ACC112 (cell line): ENCODE data around the gene PCSK4.
"Not testable (repeated sequence)": the region's sequence is repeated elsewhere in the genome, so short reads cannot be mapped to it uniquely, and the experiment has no call there.

Source experiments
- H2AFZ ChIP-seq: fragments of 200-600 bp; sonication (generic); one replicate; pipeline ENCODE4 v1.6.0; 2017; ENCODE audit warnings: antibody characterized with exemption, low read length; ENCODE audit not compliant: unreplicated experiment
- H3K27ac ChIP-seq: fragments of 200-600 bp; sonication (generic); 2 replicates; pipeline ENCODE4 v1.5.1; 2014; ENCODE audit warnings: low read depth, mild to moderate bottlenecking, antibody characterized with exemption, low read length, moderate library complexity
- H3K27me3 ChIP-seq: fragments of 200-600 bp; sonication (generic); 2 replicates; pipeline ENCODE4 v1.6.1; 2014; ENCODE audit warnings: mild to moderate bottlenecking, antibody characterized with exemption, low read length, moderate library complexity, mixed read lengths; ENCODE audit not compliant: insufficient read depth
- H3K36me3 ChIP-seq: fragments of 200-600 bp; sonication (generic); 2 replicates; pipeline ENCODE4 v1.6.1; 2016; ENCODE audit warnings: mild to moderate bottlenecking, antibody characterized with exemption, low read length, moderate library complexity, mixed read lengths; ENCODE audit not compliant: insufficient read depth
- H3K4me1 ChIP-seq: fragments of 200-600 bp; sonication (generic); one replicate; pipeline ENCODE4 v1.6.1; 2016; ENCODE audit warnings: low read length, mixed read lengths; ENCODE audit not compliant: insufficient read depth, unreplicated experiment, control insufficient read depth
- H3K4me3 ChIP-seq: fragments of 200-600 bp; sonication (generic); 2 replicates; pipeline ENCODE4 v1.5.1; 2014; ENCODE audit warnings: mild to moderate bottlenecking, low read depth, low read length
- H3K79me2 ChIP-seq: fragments of 200-600 bp; sonication (generic); one replicate; pipeline ENCODE4 v1.6.0; 2016; ENCODE audit warnings: low read length; ENCODE audit not compliant: control insufficient read depth, unreplicated experiment, insufficient read depth

PCSK4 gene

DNA sequence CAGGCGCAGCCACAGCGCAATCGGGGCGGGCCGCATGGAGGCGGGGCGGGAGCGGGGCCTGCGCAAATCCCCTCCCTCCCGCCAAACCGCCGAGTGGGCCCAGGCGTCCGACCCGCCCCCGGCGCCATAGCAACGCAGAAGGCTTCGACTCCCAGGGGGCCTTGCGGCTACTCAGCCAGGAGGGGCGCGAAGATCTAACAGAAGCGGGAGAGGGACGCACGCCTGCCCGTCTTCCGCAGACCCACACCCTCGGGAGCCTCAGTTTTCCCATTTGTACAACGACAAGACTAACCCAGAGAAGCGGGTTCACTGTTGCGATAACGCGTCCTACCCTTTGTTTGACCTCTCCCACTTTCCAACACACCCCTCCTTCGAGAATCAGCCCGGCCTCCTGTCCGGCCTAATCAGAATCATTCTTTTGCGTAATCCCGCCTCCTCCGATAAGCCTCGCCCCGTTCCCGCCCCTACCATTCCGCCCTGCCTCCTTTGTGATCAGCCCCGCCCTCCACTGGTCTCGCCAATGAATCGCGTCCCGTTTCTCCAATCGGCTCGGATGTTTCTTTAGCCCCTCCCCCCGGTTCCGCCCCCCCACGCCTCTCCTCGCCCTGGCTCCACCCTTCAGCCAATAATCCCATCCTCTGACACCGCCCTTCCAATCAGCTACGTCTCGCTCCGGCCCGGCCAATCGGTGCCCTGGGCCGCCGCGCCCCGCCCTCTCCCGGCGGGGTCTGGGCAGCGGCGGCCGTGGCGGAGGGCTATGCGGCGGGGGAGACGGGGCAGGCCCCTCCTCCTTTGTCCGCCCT lies at the start of gene PCSK4:
Gene PCSK4 (minus strand): TSS at position 40 of the 803 bp plus-strand sequence. CDS start 4 bp downstream, at position 36.
- H3K4me1 ChIP-seq: no peaks in the 10 kb centered on the region
- no peak within 1 kb of the TSS for H3K27ac ChIP-seq
- no peak within 1 kb of the TSS for H2AFZ ChIP-seq
- H3K36me3 ChIP-seq: no peaks in the 10 kb centered on the region
- peaks cover 6% of the 10 kb centered on the region; the same call in 1 of the 2 replicates for H3K27me3 ChIP-seq
- peak within 1 kb of the TSS; percentile 73 for H3K4me3 ChIP-seq
- no peaks in the 10 kb centered on the region for H3K79me2 ChIP-seq

GRCh38 chr19:1539749-1540148 lies 49.6 kb upstream of the PCSK4 start:
- not testable (repeated sequence) for H3K27me3 ChIP-seq, H3K27ac ChIP-seq, H3K79me2 ChIP-seq, H3K36me3 ChIP-seq, H2AFZ ChIP-seq, H3K4me3 ChIP-seq, H3K4me1 ChIP-seq

DNA sequence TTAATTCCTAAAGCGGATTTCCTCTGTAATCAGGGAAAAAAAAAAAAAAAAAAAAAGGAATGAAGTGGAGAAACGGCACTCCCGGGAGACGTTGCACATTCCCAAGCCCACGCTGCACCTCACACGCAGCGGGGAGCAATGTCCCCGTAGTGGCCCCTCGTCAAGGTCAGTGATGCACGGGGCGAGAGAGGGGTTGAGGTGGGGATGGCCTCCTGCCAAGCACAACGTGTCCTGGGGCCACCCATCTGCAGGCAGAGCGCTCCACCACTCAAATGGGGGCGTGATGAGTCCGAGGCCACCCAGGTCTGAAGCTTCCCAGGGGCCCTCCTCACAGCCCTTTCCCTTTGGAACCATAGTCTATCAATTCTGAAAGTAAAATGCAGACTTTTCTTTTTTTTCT lies 48.8 kb upstream of the PCSK4 start:
- no peaks in the 10 kb centered on the region for H3K27me3 ChIP-seq
- H3K36me3 ChIP-seq: no peaks in the 10 kb centered on the region
- H3K4me1 ChIP-seq: peaks cover 5% of the 10 kb centered on the region
- peak overlapping the region; percentile 59 for H3K4me3 ChIP-seq
- H3K27ac ChIP-seq: no peak overlapping the region
- no peak overlapping the region for H2AFZ ChIP-seq
- H3K79me2 ChIP-seq: no peaks in the 10 kb centered on the region

- H3K79me2 ChIP-seq, H3K4me3 ChIP-seq, H3K36me3 ChIP-seq, H3K4me1 ChIP-seq, H3K27me3 ChIP-seq, H3K27ac ChIP-seq, H2AFZ ChIP-seq: not testable (repeated sequence)
These were observed 45.5 kb upstream of the PCSK4 start for GRCh38 chr19:1535699-1536098.

DNA sequence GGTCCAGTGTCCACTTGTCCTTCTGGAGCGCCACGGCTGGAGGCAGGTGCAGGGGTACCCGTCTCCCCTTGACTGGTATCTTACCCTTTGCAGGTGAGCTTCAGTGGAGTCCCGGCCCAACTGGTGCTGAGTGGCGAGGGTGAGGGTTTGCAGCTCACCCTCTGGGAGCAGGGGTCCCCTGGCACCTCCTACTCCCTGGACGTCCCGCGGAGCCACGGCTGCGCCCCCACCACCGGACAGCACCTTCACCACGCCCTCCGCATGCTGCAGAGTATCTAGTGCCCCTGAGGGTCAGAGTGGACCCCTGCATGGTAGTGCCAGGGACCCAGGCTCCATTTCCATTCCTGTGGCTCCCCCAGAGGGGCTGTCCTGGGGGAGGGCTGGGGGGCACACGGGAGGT lies 44.8 kb upstream of the PCSK4 start:
- no peaks in the 10 kb centered on the region for H3K36me3 ChIP-seq
- H3K27ac ChIP-seq: no peak overlapping the region
- H3K27me3 ChIP-seq: no peaks in the 10 kb centered on the region
- H2AFZ ChIP-seq: no peak overlapping the region
- H3K4me3 ChIP-seq: no peak overlapping the region
- H3K4me1 ChIP-seq: peaks cover 5% of the 10 kb centered on the region
- H3K79me2 ChIP-seq: no peaks in the 10 kb centered on the region

DNA sequence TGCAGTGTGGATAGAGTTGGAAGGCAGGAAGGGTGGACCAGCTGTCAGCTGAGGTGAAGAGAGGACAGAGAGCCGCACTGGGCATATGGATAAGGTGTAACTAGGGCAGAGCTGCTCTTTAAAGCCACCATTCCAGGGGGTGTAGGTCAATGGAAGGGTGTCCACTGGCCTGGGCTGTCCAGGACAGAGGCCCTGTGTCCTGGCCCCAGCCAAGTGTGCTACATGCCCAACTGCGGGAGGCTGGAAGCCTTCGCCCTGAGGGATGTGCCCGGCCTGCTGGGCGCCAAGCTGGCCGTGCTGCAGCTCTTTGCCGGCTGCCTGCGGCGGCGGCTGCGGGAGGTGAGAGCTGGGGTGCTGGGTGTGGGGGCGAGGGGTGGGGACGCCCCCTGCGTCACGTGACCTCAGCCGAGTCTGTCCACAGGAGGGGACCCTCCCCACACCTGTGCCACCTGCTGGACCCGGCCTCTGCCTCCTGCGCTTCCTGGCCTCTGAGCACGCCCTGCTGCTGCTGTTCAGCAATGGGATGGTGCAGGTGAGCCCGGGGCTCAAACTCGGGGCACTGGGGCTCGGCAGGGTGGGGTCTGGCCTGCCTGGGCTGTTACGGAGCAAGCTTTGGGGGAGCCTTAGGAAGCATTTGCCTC lies 43.5 kb upstream of the PCSK4 start:
- H3K36me3 ChIP-seq: no peaks in the 10 kb centered on the region

DNA sequence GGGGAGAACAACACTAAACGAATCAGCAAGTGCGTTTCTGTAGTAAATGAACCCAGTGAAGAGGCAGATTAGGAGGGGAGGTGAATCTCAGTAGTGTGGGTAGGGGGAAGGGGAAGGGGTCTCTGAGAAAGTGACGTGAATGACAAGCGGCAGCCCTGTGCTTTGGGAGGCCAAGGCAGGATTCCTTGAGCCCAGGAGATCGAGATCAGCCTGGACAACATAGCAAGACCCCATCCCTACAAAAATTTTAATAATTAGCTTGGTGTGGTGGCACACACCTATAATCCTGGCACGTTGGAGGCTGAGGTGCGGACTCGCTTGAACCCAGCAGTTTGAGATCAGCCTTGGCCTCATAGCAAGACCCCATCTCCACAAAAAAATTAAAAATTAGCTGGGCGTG lies 41.9 kb upstream of the PCSK4 start:
- Histone ChIP-seq H3K4me3 (no peak overlapping the region), H3K27me3 (no peaks in the 10 kb centered on the region), H3K4me1 (no peaks in the 10 kb centered on the region), H3K79me2 (no peaks in the 10 kb centered on the region), H2AFZ (no peak overlapping the region), H3K36me3 (no peaks in the 10 kb centered on the region), H3K27ac (no peak overlapping the region)

More for the DNA sequence above, 43.5 kb upstream of the PCSK4 start:
- Histone ChIP-seq H3K4me3 (no peak overlapping the region), H3K4me1 (peaks cover 1% of the 10 kb centered on the region), H2AFZ (no peak overlapping the region), H3K27ac (no peak overlapping the region), H3K79me2 (no peaks in the 10 kb centered on the region), H3K27me3 (no peaks in the 10 kb centered on the region)

- no peaks in the 10 kb centered on the region for H3K79me2 ChIP-seq
- no peaks in the 10 kb centered on the region for H3K4me1 ChIP-seq
- H3K27ac ChIP-seq: no peak overlapping the region
- H3K27me3 ChIP-seq: no peaks in the 10 kb centered on the region
- H3K4me3 ChIP-seq: no peak overlapping the region
- H3K36me3 ChIP-seq: no peaks in the 10 kb centered on the region
- H2AFZ ChIP-seq: no peak overlapping the region
These were observed 41.4 kb upstream of the PCSK4 start for GRCh38 chr19:1531587-1531986.

DNA sequence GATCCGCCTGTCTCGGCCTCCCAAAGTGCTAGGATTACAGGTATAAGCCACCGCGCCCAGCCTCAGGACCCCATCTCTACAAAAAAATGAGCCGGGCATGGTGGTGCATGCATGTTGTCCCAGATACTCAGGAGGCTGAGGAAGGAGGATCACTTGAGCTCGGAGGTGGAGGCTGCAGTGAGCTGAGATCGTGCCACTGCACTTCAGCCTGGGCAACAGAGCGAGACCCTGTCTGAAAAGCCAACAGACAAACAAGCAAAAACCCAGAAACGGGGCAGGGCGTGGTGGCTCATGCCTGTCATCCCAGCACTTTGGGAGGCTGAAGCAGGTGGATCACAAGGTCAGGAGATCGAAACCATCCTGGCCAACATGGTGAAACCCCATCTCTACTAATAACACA lies 40.7 kb upstream of the PCSK4 start:
- not testable (repeated sequence) for H3K36me3 ChIP-seq, H3K4me3 ChIP-seq, H3K27me3 ChIP-seq

DNA sequence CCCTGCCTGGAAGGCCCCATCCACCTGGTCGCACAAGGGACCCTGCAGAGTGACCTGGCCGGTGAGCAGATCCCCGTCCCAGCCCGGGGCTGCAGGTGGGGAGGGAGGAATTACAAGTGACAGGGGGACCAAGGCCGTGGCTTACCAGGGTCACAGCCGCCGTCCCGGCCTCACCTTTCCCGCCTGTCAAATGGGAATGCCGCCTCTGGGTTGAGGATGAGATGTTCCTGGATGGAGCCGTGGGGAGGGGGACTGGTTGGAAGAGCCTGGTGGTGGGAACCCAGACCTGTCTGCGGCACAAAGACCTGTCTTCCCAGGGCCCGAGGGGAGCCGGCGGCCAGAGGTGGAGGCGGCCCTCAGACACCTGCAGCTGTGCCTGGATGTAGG lies 39.3 kb upstream of the PCSK4 start:
- peaks cover 8% of the 10 kb centered on the region for H3K27me3 ChIP-seq
- H3K4me1 ChIP-seq: no peaks in the 10 kb centered on the region

More for the DNA sequence above, 40.7 kb upstream of the PCSK4 start:
- not testable (repeated sequence) for H3K4me1 ChIP-seq, H2AFZ ChIP-seq, H3K27ac ChIP-seq, H3K79me2 ChIP-seq

More for the DNA sequence above, 39.3 kb upstream of the PCSK4 start:
- Histone ChIP-seq H3K4me3 (no peak overlapping the region), H3K79me2 (no peaks in the 10 kb centered on the region), H2AFZ (no peak overlapping the region), H3K36me3 (no peaks in the 10 kb centered on the region), H3K27ac (no peak overlapping the region)
